SU-DHL-6 (cell line): ENCODE data around the gene CMTR1.

ENCODE experiments used
- H2AFZ ChIP-seq: fragments of 200-600 bp; sonication (generic); 2 replicates; pipeline ENCODE4 v1.6.1; 2014; ENCODE audit warnings: low read depth, mild to moderate bottlenecking, moderate library complexity, mixed read lengths, antibody characterized with exemption, low read length; ENCODE audit not compliant: severe bottlenecking
- H3F3A ChIP-seq: fragments of 200-600 bp; shearing (Covaris generic); 2 replicates; pipeline ENCODE4 v1.6.0; 2016; ENCODE audit warnings: antibody characterized with exemption, mild to moderate bottlenecking; ENCODE audit not compliant: insufficient read depth
- H3K27ac ChIP-seq: fragments of 200-600 bp; sonication (generic); 2 replicates; pipeline ENCODE4 v1.5.1; 2016; ENCODE audit warnings: low read depth, mild to moderate bottlenecking, low read length, moderate library complexity, mixed read lengths
- H3K27me3 ChIP-seq: fragments of 200-600 bp; sonication (generic), shearing (Covaris generic); 2 replicates; pipeline ENCODE4 v1.6.0; 2014; ENCODE audit warnings: mild to moderate bottlenecking, low read length
- H3K36me3 ChIP-seq: fragments of 200-600 bp; sonication (generic); 2 replicates; pipeline ENCODE4 v1.6.1; 2014; ENCODE audit warnings: mild to moderate bottlenecking, low read length, mixed read lengths
- H3K4me2 ChIP-seq: fragments of 300-600, 200-600 bp; shearing (Covaris generic), sonication (generic); 2 replicates; pipeline ENCODE4 v1.6.0; 2014; ENCODE audit warnings: low read length, low read depth, mild to moderate bottlenecking; ENCODE audit not compliant: poor library complexity, severe bottlenecking
- H3K4me3 ChIP-seq: fragments of 200-600 bp; sonication (generic); 2 replicates; pipeline ENCODE4 v1.5.1; 2014; ENCODE audit warnings: antibody characterized with exemption, low read length, mild to moderate bottlenecking, mixed read lengths; ENCODE audit not compliant: insufficient read depth, poor library complexity, severe bottlenecking
- H3K79me2 ChIP-seq: fragments of 200-600 bp; sonication (generic); 2 replicates; pipeline ENCODE4 v1.6.1; 2014; ENCODE audit warnings: mild to moderate bottlenecking, low read length, moderate library complexity; ENCODE audit not compliant: insufficient read depth
- H3K9ac ChIP-seq: fragments of 200-600 bp; sonication (generic); 2 replicates; pipeline ENCODE4 v1.7.0; 2014; ENCODE audit warnings: mild to moderate bottlenecking, low read length
- H3K9me2 ChIP-seq: fragments of 200-600 bp; sonication (generic); replicated peaks from 2 replicates; pipeline ENCODE4 v1.6.1; 2014; ENCODE audit warnings: low read length; ENCODE audit not compliant: insufficient read depth
- H3K9me3 ChIP-seq: fragments of 200-600 bp; sonication (generic); 2 replicates; pipeline ENCODE4 v1.6.1; 2014; ENCODE audit warnings: low read length, mixed read lengths; ENCODE audit not compliant: insufficient read depth
- H4K20me1 ChIP-seq: fragments of 200-600 bp; sonication (generic); 2 replicates; pipeline ENCODE4 v1.6.1; 2014; ENCODE audit warnings: low read depth, mild to moderate bottlenecking, antibody characterized with exemption, low read length, moderate library complexity, mixed read lengths
- EZH2phosphoT487 ChIP-seq: fragments of 200-600 bp; sonication (generic), shearing (Covaris generic); conservative IDR thresholded peaks from 2 replicates; pipeline ENCODE4 v1.6.1; 2018; ENCODE audit warnings: mild to moderate bottlenecking, antibody characterized with exemption, low read length, moderate library complexity, mixed read lengths
- TF ChIP-seq, protein P1 (sequence below): fragments of 200-600 bp; sonication (generic); IDR thresholded peaks from one replicate; pipeline ENCODE4 v1.5.1; 2017; ENCODE audit warnings: antibody characterized with exemption, mild to moderate bottlenecking, low read length, moderate library complexity; ENCODE audit not compliant: insufficient read depth, poor library complexity, severe bottlenecking

Gene CMTR1, protein sequence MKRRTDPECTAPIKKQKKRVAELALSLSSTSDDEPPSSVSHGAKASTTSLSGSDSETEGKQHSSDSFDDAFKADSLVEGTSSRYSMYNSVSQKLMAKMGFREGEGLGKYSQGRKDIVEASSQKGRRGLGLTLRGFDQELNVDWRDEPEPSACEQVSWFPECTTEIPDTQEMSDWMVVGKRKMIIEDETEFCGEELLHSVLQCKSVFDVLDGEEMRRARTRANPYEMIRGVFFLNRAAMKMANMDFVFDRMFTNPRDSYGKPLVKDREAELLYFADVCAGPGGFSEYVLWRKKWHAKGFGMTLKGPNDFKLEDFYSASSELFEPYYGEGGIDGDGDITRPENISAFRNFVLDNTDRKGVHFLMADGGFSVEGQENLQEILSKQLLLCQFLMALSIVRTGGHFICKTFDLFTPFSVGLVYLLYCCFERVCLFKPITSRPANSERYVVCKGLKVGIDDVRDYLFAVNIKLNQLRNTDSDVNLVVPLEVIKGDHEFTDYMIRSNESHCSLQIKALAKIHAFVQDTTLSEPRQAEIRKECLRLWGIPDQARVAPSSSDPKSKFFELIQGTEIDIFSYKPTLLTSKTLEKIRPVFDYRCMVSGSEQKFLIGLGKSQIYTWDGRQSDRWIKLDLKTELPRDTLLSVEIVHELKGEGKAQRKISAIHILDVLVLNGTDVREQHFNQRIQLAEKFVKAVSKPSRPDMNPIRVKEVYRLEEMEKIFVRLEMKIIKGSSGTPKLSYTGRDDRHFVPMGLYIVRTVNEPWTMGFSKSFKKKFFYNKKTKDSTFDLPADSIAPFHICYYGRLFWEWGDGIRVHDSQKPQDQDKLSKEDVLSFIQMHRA

GRCh38 chr6:37432916-37433656 is at the start of gene CMTR1:
TSS of gene CMTR1 (plus strand) at chr6:37433221. CDS start at chr6:37435630, 2,409 bp downstream.
- H3K36me3 ChIP-seq = no peaks in the 10 kb centered on the region

DNA sequence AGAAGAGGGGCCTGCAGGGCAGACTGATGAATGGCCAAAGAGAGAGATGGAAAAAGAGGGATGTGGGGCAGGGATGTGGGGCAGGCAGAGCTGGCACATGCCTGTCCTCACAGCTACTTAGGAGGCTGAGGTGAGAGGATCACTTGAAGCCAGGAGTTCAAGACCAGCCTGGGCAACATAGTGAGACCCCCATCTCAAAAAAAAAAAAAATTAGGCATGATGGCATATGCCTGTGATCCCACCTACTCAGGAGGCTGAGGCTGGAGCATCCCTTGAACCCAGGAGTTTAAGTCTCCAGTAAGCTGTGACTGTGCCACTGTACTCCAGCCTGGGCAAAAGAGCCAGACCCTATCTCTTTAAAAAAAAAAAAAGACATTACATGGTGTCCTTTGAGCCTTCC is 44.4 kb upstream of the CMTR1 start:
- Histone ChIP-seq H3K9me3 (no peaks in the 10 kb centered on the region), H3K9me2 (no peaks in the 10 kb centered on the region), H3K4me2 (no peak overlapping the region), H3K9ac (no peak overlapping the region), H3K36me3 (peaks cover 4% of the 10 kb centered on the region; the same call in 1 of the 2 replicates), H3K27ac (no peak overlapping the region), H3F3A (no peaks in the 10 kb centered on the region), H3K79me2 (no peaks in the 10 kb centered on the region), H4K20me1 (no peaks in the 10 kb centered on the region), H3K27me3 (no peaks in the 10 kb centered on the region), H3K4me3 (no peak overlapping the region), H2AFZ (no peak overlapping the region)
- TF ChIP-seq, protein P1, sequence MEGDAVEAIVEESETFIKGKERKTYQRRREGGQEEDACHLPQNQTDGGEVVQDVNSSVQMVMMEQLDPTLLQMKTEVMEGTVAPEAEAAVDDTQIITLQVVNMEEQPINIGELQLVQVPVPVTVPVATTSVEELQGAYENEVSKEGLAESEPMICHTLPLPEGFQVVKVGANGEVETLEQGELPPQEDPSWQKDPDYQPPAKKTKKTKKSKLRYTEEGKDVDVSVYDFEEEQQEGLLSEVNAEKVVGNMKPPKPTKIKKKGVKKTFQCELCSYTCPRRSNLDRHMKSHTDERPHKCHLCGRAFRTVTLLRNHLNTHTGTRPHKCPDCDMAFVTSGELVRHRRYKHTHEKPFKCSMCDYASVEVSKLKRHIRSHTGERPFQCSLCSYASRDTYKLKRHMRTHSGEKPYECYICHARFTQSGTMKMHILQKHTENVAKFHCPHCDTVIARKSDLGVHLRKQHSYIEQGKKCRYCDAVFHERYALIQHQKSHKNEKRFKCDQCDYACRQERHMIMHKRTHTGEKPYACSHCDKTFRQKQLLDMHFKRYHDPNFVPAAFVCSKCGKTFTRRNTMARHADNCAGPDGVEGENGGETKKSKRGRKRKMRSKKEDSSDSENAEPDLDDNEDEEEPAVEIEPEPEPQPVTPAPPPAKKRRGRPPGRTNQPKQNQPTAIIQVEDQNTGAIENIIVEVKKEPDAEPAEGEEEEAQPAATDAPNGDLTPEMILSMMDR = no peak
- no peak for TF ChIP-seq EZH2phosphoT487

More at GRCh38 chr6:37432916-37433656, at the start of gene CMTR1:
- H3K27me3 ChIP-seq = no peaks in the 10 kb centered on the region
- peak within 1 kb of the TSS; percentile 77 for H3K9ac ChIP-seq
- peaks cover 20% of the 10 kb centered on the region for H3K79me2 ChIP-seq
- no peaks in the 10 kb centered on the region for H3K9me3 ChIP-seq
- TF ChIP-seq, protein P1 = no peak
- no peak for TF ChIP-seq EZH2phosphoT487
- H3K4me2 ChIP-seq = peak within 1 kb of the TSS; percentile 82
- H3K27ac ChIP-seq = peak within 1 kb of the TSS; percentile 70
- H3K4me3 ChIP-seq = peak within 1 kb of the TSS; percentile 78
- no peaks in the 10 kb centered on the region for H4K20me1 ChIP-seq
- no peaks in the 10 kb centered on the region for H3K9me2 ChIP-seq
- H3F3A ChIP-seq = peaks cover 21% of the 10 kb centered on the region
- peak within 1 kb of the TSS; percentile 94 for H2AFZ ChIP-seq

- no peak overlapping the region for H3K4me3 ChIP-seq
- TF ChIP-seq, protein P1 = no peak
- no peak for TF ChIP-seq EZH2phosphoT487
- no peaks in the 10 kb centered on the region for H3K27me3 ChIP-seq
- no peaks in the 10 kb centered on the region for H4K20me1 ChIP-seq
- H3K9me2 ChIP-seq = no peaks in the 10 kb centered on the region
- H3K27ac ChIP-seq = no peak overlapping the region
- H3K36me3 ChIP-seq = peaks cover 4% of the 10 kb centered on the region; the same call in 1 of the 2 replicates
- H3K4me2 ChIP-seq = no peak overlapping the region
- H2AFZ ChIP-seq = no peak overlapping the region
- no peaks in the 10 kb centered on the region for H3K79me2 ChIP-seq
- no peaks in the 10 kb centered on the region for H3F3A ChIP-seq
- H3K9me3 ChIP-seq = no peaks in the 10 kb centered on the region
- no peak overlapping the region for H3K9ac ChIP-seq
Measured at GRCh38 chr6:37389857-37390256, 43.2 kb upstream of the CMTR1 start.
